HG03045 (cell line): ENCODE data around the gene OSBPL8.
A peak's percentile ranks its signal among the peaks of the same experiment; 100 is the strongest.
"Not testable (repeated sequence)": the region's sequence is repeated elsewhere in the genome, so short reads cannot be mapped to it uniquely, and the experiment has no call there.

Source experiments
- ATAC-seq: cut with Tn5 transposase; IDR thresholded peaks from one replicate; pipeline ENCODE4 v1.9.1; 2021; ENCODE audit warnings: mild to moderate bottlenecking, moderate library complexity; ENCODE audit not compliant: unreplicated experiment

OSBPL8 gene

DNA sequence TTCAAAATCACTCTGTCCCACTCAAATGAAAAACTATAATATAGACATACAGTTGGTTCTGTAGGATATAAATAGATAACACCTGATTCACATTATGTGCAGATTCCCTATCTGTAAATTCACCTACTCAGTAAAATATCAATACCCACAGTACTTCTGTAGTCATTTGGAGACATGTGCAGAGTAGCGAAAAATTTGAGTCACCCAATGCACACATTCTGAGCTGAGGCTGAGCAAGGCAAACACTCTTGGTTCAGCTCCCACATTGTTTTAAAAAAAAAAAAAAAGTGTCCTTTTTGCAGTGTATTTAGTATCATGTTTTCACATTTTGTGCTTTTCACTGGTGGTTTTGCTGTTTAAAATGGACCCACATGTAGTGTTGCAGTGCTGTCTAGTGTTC is 184.1 kb downstream of the OSBPL8 start:
- ATAC-seq = no peak

GRCh38 chr12:76374386-76375020 is 185.1 kb downstream of the OSBPL8 start:
- ATAC-seq = no peak

- ATAC-seq = no peak
Observed at GRCh38 chr12:76368230-76368629, 191.3 kb downstream of the OSBPL8 start.

DNA sequence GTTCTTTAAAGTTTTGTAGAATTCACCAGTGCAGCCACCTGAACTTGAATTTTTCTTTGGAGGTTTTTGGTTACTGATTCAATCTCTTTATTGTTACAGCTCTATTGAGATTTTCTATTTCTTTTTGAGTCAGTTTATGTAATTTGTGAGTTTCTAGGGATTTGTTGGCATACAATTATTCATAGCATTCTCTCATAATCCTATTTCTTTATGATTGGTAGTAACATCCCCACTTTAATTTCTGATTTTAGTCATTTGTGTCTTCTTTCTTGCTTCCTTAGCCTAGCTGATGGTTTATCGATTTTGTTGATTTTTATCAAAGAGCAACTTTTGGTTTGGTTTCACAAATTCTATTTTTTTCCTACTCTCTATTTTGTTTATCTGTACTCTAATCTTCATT is 193.4 kb downstream of the OSBPL8 start:
- no peak for ATAC-seq

GRCh38 chr12:76364131-76364530 is 195.4 kb downstream of the OSBPL8 start:
- not testable (repeated sequence) for ATAC-seq

- no peak for ATAC-seq
Observed at GRCh38 chr12:76360316-76360715, 199.3 kb downstream of the OSBPL8 start.

- ATAC-seq = no peak
Observed at GRCh38 chr12:76356071-76356470, 203.5 kb downstream of the OSBPL8 start.

- peak; percentile 99 for ATAC-seq
Observed at GRCh38 chr12:76348079-76348901, 211.3 kb downstream of the OSBPL8 start, which contains the start of gene BBS10. BBS10 (minus strand) TSS chr12:76348415; CDS start chr12:76348358, 57 bp downstream.

DNA sequence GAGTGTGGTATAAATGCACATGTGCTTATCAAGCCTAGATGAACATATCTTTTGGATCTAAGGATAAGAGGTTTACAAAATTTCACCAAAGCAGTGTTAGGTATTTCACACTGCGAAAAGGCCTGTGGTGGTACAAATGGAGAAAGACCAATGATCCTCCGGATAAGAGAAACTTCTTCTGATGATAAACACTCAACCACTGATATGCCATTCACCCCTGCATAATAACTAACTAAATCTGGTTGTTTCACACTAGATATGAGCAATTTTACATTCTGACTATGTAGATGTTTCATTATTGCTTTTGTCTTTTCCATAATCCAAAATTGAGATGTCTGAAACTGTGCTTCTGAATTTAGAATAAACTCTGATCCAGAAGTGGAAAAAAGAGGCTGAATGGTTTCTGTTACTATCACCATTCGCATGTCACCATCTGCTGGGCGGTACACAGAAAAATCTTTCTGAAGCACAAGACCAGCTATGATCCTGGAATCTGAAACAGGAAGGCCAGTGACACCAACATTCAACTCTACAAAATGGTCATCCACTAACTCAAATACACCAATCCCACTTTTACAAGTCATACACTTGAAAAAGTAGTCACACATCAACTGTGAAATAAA is 212.7 kb downstream of the OSBPL8 start:
- ATAC-seq = no peak

DNA sequence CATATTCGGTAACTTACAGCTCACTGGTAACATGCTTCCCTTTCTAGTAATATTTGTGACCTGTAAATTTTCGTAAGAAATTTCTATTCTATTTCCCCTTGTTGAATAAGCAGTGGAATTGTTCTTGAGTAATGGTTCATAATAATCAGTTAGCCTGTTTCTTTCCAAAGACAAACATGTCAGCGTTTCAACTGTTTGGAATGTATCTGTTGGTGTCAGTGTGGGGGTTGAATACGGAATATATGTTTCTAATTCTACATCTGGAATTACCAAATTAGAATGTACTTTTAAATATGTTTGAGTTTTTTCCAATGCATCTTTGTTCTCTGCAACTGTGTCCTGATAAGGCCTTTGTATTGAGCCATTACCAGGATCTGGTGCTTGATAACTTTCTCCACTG is 213.3 kb downstream of the OSBPL8 start:
- no peak for ATAC-seq

GRCh38 chr12:76345569-76345968 is 214.0 kb downstream of the OSBPL8 start:
- no peak for ATAC-seq

- ATAC-seq = no peak
Observed at GRCh38 chr12:76341436-76342030, 218.0 kb downstream of the OSBPL8 start.

- no peak for ATAC-seq
Observed at GRCh38 chr12:76340680-76341435, 218.7 kb downstream of the OSBPL8 start.

DNA sequence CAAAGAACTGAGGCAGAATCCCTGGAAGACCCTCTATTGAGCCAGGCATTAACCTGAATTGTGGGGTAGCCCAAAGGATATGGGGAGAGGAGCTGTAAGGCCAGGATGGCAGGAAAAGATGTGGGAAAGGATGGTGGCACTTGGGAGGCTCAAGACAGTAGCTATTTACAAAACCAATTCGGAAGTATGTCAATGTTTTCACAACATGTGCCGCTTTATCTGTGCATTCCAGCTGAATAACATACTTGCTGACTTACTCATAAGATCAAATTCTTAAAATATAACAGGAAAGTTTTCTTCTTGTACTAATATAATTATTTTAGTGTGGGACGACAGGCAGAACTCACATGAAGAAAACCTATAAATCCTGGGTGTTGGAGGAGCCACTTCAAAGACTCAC is 222.0 kb downstream of the OSBPL8 start:
- no peak for ATAC-seq

DNA sequence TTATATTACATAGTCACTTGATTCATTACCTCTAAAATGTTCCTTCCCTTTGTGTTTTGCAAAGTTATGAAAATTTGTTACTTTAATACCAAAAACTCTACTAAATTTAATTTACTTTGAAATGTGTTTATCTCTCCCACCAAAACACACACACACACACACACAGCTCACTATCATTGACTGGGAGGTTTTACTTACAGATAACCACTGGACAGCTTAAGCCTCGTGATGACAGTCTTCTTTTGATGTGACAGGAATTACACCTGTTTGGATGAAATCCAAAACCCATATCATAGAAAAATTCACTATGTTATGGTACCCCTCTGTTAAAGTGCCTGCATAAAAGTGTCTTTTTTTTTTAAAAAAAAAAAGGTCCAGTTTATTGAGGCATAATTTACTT is 227.0 kb downstream of the OSBPL8 start:
- no peak for ATAC-seq

- no peak for ATAC-seq
Observed at GRCh38 chr12:76329606-76330005, 230.0 kb downstream of the OSBPL8 start.

GRCh38 chr12:76329159-76329558 is 230.4 kb downstream of the OSBPL8 start:
- ATAC-seq = no peak

DNA sequence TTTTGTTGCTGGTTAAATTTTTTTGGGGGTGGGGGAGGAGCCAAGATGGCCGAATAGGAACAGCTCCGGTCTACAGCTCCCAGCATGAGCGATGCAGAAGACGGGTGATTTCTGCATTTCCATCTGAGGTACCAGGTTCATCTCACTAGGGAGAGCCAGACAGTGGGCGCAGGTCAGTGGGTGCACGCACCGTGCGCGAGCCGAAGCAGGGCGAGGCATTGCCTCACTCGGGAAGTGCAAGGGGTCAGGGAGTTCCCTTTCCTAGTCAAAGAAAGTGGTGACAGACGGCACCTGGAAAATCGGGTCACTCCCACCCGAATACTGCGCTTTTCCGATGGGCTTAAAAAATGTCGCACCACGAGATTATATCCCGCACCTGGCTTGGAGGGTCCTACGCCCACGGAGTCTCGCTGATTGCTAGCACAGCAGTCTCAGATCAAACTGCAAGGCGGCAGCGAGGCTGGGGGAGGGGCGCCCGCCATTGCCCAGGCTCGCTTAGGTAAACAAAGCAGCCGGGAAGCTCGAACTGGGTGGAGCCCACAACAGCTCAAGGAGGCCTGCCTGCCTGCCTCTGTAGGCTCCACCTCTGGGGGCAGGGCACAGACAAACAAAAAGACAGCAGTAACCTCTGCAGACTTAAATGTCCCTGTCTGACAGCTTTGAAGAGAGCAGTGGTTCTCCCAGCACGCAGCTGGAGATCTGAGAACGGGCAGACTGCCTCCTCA is 239.8 kb downstream of the OSBPL8 start:
- ATAC-seq = not testable (repeated sequence)

- ATAC-seq = no peak
Observed at GRCh38 chr12:76318773-76319594, 240.6 kb downstream of the OSBPL8 start.
